OCI-LY1 (cell line): ENCODE data around the gene TAB3.

Source experiments
- CTCF ChIP-seq: fragments of 200-600 bp; sonication (generic), shearing (Covaris generic); IDR thresholded peaks from 2 replicates; pipeline ENCODE4 v1.5.1; 2017; ENCODE audit warnings: mild to moderate bottlenecking, antibody characterized with exemption, low read length, moderate library complexity, mixed read lengths
- EZH2 ChIP-seq: fragments of 200-600 bp; sonication (generic), shearing (Covaris generic); IDR thresholded peaks from 2 replicates; pipeline ENCODE4 v1.8.0; 2017; ENCODE audit warnings: borderline replicate concordance, mixed run types, mild to moderate bottlenecking, antibody characterized with exemption, low read length, moderate library complexity, mixed read lengths

GRCh38 chrX:30883138-30883537 is 5.9 kb downstream of the TAB3 start:
- TF ChIP-seq CTCF (no peak), EZH2 (no peak)
